ENCODE results near the gene AOPEP.

The AOPEP gene

DNA sequence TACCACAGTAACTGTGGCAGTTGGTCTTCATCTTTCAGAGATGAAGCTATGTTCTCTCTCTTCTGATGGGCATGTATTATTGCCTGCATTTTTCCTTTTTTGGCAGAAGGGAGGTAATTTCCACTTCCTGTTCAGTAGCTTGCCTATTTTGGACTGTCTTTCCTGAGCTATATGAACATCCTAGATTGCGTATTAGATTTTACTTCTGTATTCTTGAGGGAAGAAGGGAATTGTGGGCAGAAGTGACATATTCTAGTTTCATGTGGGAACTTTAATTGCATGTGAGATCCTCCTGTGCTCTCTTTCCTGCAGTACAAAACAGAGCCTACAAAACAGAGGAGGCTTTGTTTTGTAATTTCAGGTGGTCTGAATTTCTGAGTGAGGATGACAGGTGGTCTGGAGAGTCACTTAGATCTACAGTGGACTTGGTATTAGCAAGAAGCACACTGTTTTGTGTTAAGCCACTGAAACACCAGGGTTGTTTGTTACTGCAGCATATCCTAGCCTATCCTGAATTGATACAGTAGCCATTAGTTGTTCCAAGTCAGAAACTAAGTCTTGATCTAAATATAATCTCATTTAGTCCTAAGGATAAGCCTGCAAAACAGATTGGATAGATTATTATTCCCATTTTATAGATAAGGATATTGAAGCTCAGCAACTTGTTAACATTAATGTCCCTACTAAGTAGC, 68.1 kb downstream of the AOPEP start:
- no peak for DNase-seq (ENCODE audit: low spot score)

DNA sequence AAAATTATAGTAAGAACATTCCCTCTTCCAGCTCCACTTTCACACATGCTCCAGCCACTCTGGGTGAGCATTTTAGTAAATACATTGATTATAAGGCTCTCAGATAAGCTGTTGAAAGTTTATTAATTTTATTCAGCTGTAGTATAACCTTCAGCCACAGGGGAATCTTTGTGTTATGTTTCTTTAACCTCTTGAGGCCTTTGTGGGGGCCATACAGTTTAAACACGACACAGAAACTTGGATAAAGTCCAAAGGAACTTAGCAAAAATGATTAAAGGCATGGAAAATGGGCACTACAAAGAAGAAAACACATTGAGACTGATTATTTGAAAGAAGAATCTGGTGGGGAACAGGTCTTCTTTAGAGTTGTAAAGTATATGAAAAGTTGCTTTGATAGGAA, 70.2 kb downstream of the AOPEP start:
- no peak for DNase-seq (ENCODE audit: low spot score)

DNA sequence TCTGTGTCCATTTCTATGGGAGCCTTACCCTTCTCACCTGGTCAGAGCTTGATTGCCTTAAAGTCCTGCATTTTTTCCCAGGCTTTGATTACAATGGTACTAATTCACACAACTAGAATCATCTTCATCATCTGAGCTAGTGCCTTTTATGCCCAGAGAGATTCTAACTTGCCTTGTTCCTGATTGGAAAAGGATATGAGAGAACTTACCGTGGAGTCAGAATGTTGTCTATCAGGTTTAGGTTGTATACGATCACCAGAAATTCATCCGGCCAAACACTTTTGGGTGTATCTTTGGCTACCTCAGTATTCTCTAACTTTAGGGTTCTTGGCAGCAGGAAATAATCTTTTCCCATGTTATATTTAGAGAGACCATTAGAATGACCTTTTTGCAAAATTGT, 71.7 kb downstream of the AOPEP start:
- DNase-seq (ENCODE audit: low spot score), result no peak

DNA sequence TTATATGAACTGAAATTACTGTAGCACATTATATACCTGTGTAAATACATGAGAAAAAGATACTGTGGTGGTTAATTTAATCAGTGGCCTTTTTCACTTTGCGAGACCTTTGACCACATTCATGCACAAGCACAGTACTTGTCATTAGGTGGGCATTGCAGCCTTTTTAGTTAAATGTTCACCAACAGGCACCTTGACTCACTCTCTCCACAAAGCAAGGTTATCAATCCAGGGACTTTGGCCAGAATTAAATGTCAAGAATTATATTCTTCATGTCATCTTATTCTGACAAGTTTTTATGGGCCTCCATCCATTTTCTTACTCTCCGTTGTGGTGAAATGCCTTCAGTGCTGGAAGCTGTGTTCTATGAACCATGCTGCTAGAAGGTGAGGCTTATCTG, 72.2 kb downstream of the AOPEP start:
- DNase-seq (ENCODE audit: low spot score), result no peak

DNA sequence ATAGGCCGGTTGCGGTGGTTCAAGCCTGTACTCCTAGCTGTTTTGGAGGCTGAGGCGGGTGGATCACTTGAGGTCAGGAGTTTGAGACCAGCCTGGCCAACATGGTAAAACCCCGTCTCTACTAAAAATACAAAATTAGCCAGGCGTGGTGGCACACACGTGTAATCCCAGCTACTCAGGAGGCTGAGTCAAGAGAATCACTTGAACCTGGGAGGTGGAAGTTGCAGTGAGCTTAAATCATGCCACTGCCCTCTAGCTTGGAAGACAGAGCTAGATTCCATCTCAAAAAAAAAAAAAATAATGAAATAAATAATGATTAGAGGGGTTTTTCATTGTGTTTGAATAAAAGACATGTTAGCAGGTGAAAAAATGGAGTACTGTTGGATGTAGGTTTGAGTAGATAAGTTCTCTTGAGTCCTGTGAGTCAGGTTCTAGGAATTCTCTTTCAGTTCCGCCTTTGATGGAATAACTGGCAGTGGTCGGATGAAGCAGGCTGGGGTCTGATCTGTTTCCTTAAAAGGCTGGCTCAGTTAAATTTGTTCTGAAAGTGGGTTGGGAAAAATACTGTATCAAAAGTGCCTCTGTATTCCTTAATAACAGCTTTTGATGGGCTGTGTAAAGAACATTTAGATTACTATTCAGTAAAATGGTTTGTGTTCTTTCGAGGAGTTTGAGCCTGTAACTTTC, 73.2 kb downstream of the AOPEP start:
- DNase-seq (ENCODE audit: low spot score), result no peak

DNA sequence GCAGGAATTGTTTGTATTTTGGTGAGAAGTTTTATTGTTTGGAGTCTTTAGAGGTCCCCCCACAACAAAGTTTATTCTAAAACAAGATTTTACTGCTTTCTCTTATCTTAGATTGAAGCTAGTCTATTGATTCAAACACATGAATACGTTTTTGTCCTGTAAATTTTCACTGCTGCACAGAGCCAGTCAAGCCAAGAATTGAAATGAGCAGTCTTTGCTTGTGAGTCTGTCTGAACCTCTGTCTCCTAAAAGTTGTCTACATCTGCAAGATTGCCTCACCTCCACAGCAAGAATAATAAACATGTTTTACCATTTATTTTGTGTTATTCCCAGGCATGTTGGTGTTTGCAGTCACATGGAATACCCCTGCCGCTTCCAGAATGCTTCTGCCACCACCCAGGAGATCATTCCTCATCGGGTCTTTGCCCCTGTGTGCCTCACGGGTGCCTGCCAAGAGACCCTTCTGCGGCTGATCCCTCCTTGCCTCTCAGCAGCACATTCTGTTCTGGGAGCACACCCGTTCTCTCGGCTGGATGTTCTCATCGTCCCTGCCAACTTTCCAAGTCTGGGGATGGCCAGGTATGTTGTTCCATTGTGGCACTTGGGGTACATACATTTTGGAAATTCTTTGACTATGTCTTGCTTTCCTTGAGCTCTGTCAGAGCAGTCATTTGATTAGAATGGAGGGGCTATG, 74.1 kb downstream of the AOPEP start:
- no peak for DNase-seq (ENCODE audit: low spot score)

DNA sequence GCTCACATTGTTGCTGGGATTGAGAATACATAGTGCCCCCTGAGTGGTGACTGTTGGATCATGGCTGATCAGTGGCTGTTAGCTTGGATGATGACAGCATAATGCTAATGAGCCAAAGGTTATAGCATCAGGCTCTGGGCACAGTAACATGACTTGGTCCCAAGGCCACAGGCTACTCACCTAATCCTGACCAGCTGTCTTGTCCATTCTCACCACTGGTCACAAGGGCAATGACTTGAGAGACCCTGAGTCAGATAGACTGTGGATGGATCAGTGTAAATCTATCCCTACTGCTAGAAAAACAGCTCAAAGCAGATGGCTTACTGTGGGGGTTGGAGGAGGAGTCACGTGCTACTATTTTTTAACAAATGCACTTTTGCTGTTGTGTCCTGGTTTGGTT, 74.7 kb downstream of the AOPEP start:
- no peak for DNase-seq (ENCODE audit: low spot score)

DNA sequence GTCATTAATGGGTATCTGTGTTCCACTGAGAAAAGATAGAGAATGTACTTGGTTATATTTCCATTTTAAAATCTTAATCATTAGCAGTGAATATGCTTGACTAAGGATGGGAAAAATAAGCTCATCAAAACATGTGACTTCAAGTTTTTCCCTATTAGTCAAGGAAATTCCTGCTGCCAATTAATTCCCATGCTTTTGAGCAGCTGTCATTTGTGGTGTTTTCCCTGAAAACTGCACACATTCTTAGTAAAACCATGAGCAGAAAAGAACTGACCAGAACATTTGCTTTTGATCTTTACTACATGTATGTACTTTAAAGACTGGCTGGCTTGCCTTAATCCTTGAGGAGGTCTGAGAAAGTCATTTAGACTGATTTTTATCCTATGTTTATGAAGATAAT, 75.2 kb downstream of the AOPEP start:
- DNase-seq (ENCODE audit: low spot score), result no peak

DNA sequence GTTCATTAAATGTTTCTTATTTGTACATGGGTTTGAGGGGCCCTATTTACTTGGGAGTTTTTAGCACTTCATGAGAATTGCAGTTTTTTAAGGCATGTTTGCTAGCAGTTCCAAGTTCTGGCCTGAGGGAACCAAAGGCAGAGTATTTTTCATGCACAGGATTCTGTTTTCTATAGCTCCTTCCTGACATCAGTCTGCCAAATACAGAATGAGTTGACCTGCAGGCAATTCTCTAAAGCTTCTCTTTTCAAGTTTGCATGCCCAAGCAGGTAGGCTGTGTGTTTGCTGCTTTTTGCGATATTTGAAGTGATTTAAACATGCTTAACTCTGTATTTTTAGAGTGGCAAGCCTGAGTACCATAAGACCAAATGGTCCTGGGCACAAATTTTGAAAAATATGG, 75.8 kb downstream of the AOPEP start:
- DNase-seq (ENCODE audit: low spot score), result no peak

DNA sequence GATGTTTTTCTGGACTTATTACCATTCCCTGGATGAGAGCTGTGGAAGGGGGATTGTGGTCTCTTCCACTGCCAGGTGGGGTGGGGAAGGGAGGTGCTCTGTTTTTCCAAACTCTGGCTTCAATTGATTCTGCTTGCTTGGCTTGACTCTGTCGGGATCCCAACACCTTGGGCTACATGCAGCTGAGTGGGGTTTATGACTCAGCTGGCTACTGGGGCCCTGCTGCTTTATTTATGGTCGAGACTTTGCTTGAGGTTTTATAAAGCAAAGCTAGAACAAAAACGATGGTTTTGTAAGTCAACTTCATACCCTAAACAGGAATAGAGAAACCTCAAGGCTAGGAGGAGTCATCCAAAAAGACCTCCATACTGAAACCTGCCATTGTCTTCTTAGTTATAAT, 76.3 kb downstream of the AOPEP start:
- no peak for DNase-seq (ENCODE audit: low spot score)

DNA sequence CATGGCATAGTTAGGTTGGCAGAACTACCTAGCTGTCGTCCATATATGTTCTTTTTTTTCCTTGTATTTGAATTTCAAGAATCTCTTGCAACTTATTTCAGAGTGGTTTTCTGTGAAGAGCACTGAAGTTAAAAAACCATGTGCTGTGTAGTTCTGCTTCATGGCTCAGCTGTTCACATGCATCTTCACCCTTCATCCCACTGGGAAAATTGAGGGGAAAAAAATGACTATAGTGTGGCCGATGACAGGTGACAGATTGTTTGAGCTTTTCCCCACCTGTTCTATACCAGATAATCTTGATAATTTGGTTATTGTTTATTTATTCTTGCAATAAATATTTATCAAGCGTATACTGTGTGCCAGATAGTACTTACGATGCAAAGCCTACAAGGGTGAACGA, 77.8 kb downstream of the AOPEP start:
- no peak for DNase-seq (ENCODE audit: low spot score)

DNA sequence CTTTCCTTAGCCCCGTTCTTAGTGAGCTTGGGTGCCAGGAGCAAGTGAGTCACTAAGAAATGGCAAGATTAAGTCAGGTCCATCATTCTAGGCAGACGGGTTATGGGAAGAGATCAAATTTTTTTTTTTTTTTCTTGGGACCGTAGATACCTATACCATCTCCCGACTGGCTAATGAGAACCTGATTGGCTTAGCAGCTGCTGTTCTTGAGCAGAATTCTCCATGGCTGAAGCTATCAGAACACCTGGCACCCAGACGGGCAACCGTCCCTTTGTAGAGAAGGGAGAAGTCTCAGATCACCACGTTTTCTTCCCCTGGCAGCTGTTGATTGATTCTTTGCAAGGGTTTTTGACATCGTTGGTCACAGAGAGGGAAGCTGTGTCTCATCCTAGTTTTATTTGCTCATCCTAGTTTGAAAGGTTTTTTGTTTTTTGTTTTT, 78.6 kb downstream of the AOPEP start:
- DNase-seq (ENCODE audit: low spot score), result no peak

DNA sequence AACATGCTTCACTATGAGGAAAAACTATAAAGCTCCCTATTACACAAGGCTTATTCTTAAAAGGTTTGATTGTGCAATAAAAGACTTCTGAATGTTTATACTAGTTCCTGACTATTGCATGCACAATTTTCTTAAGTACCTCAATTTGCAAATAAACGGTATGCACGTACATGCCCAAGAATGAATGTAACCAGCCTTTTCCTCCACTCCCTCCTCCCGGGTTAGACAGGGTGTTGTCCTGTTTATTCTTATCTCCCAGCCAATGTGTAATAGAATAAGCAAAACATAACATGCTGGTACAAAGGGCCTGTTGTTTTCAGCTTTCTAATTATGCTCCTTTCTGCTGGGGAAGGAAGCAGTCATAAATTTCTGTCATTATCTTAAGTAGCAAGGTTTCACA, 79.1 kb downstream of the AOPEP start:
- DNase-seq (ENCODE audit: low spot score), result no peak

DNA sequence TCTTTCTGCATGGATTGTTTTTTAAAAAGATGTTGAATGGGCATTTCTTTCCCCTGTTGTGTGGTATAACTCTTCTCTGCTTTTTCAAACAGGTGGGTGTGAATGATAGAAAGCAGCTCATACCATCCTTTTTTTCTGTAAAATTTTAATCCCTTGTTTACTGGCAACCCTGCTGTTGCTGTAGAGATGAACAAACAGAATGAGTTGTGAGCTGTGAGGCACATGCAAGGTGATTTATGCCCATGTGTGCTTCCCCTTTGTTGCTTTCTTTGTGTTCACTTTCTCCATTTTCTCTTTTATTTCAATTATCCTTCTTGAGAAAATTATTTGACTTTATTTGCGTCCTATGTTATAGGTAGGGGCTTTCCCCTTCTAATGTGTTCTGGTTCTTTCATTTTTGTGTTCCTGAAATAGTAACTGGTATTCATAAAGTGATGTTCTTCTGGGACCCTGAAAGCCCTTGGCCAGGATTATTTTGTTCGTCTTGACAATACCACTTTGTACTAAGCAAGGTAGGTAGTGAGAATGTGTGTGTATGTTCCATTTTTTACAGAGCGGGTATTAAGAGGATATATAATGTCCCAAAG, 79.9 kb downstream of the AOPEP start:
- DNase-seq (ENCODE audit: low spot score), result no peak

DNA sequence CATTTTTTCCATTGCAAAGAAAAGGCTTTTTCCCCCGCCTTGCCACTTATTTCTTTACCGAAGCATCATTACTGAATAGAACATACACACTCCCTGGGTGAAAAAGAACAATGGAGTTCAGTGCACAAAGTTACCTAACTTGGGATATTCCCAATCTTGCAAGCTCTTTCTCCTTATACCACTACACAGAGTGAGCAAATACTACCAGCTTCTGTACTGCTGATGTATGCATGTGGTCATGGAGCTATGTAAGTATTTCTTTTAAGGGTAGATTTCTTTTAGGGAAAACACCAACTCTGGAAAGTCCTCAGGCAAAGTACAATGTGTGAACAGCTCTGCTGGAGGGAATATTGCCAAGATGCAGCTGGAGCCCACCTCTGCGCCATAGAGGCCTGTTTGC, 81.1 kb downstream of the AOPEP start:
- DNase-seq (ENCODE audit: low spot score), result no peak

DNA sequence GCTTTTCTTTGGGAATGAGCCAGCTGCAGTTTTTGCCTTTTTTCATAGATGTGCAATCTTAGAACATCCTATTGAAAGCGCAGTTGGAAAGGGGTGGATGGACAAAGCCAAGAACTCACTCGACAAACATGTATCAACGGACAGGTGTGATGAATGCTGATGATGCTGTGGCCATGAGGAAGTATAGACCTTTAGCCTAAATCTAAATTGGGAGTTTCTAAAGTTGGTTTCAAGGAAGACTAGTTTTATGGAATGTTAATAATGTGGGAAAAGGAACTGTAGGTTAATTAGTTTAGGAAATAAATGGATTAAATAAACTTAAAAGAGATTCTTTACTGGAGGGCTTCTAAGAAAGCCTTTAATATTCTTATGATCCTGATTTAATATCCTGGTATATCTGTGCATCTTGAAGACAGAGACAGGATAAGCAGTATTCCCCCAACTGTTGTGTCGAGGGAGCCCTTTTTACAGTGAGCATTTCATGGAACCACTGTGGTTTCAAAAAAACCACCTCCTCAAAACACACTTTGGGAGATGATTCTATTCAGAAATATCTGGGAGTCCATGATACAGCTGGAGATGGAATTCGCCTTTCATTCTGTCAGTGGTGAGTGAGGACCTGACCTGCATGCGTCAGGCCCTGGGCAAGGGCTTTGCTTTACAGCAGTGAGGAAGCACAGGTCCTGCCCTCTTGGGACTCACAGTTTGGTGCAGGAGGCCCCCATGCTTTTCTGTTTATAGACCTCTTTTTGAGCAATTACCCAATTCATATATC, 82.6 kb downstream of the AOPEP start:
- DNase-seq (ENCODE audit: low spot score), result no peak

DNA sequence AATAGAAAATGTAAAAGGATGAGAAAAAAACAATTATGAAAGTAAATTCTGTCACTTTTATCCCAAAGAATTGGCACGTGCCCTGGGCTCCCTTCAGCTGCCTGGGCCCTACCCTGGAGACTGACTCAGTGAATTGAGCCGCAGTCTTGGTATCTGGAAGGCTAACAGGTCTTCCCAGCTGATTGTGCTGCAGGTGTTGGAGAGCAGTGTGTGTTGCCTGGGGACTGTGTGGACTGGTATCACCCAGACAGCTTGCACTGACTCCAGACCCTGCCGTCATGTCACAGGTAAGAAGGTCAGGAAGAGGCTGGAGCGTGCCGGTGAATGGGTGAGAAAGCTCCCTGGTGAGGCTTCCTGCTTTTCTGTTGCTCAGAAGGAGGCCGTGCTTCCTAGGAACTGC, 83.3 kb downstream of the AOPEP start:
- DNase-seq (ENCODE audit: low spot score), result no peak

DNA sequence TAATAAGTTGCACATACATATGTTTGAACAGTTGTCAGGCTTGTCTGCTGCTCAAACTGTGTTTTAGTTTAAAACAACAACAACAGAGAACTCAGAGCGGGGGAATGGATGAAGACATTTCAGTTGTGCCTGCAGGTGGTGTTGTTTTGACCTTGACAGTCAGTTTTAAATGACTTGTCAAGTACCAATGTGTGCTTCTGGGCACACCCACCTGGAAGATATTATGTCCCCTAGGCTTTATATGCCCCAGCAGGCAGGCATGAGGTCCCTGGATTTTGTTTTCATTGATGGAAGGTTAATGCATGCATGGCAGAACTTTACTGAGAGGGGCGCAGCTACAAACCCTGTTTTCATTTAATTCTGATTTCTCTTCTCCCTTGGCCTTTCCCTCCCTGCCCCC, 84.6 kb downstream of the AOPEP start:
- no peak for DNase-seq (ENCODE audit: low spot score)

DNA sequence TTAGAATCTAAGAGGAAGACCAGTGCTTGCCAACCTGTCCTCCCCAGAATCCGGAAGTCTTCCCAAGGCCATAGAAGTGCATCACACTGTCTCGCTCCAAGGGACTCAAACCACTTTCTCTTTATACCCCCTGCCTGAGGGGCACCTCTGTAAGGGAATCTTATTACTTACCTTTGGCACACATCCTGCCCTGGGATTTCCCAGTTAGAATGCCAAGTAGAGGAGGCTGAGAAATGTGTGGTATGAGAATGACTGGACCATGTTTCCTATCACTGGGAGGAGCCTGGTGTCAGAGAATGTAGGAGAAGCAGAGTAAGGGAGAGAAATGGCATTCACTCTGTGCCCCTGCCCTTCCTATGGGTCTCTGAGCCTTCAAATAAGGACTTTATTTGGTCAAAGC, 85.8 kb downstream of the AOPEP start:
- DNase-seq (ENCODE audit: low spot score), result no peak

DNA sequence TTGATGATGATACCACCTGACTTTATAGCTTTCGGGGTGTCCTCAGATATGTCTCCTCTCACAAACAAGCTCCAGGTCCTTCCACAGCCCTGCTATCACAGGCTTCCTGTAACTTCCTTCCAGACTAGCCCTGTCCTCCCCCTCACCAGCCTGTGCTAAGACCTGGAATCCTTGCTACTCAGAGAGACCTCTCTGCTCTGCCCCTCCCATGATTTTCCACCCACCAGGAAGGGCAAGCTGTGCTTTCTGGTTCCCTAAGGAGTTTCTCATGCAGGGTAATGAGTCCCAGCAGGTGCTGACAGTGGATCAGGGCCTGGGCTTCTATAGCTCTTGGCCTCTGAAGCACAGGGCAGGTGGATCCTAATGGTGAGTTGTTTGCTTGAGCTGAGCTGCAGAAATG, 86.9 kb downstream of the AOPEP start:
- DNase-seq (ENCODE audit: low spot score), result no peak

DNA sequence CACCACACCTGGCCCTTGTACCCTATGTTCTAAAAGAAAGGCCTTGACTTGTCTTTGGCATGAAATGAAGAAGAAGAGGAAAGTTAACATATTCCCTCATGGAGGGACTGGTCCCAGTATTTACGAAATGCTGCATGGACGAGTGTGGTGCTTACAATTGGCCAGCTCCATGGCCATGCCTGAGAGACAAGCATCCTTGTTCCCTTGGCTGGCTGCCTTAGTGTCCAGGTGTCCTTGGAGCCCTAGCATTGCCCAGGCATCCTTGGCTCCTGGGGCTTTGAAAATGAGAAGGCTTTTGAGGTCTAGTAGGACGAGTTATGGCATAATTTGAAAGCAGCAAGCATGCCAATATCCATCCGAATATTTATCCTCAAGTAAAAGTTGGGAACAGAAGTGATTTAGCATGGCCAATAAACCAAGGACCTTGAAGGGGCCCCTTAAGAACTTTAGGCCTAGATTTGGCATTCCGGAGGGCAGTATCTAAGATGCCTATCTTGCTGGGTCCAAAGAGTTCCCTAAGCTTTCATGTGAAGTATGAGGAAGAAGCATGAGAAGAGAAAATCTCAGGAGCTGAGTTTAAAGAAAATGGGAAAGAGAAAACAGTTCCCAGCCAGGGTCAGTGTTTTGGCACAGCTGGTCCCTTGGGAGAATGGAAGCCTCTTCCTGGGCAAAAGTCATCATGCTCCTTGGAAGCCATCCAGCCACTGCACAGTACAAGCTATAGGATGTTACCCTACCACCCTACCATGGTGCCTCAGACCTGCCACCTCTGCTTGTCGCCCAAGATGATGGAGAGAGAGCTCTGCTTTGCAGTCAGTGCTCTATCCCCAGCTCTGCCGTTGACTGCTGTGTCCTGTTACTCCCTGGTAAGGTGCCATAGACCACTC, 91.0 kb downstream of the AOPEP start:
- no peak for DNase-seq (ENCODE audit: low spot score)
